PC-9 (cell line): ENCODE data around the gene GAL3ST3. TPM values are rescaled to one million over a fixed set of nuclear protein-coding genes. Genes with fewer than 3 reads are reported as not detected.
A peak's percentile ranks its signal among the peaks of the same experiment; 100 is the strongest.

Experiments
- BruUV-seq: library from RNA; stranded (reverse); fragments of 400-500 nt; replicated peaks from 2 replicates; lab custom pipeline; 2021; lab: Mats Ljungman, UMichigan
- CTCF ChIA-PET: fragments of 300-600 bp; sonication (Branson Sonifier 250); formaldehyde crosslinking; loops from one replicate; lab custom pipeline; 2022; ENCODE audit warnings: antibody characterized with exemption; lab: Charles Lee
- POLR2A ChIA-PET: fragments of 300-600 bp; sonication (Branson Sonifier 250); formaldehyde crosslinking; loops from one replicate; lab custom pipeline; 2022; ENCODE audit warnings: antibody characterized with exemption; ENCODE audit not compliant: unreplicated experiment; lab: Charles Lee
- DNase-seq, 2 experiments: peaks; one replicate each; pipeline versions ENCODE4 v3.0.0 to v3.0.0-alpha.2; 2015 to 2022; ENCODE audit warnings: mixed read lengths in 1 of 2
- H2AFZ ChIP-seq: fragments of 200-600 bp; sonication (generic); 2 replicates; pipeline ENCODE4 v1.8.1; 2017; ENCODE audit warnings: antibody characterized with exemption
- H3F3A ChIP-seq: fragments of 200-600 bp; sonication (generic); 2 replicates; pipeline ENCODE4 v1.8.1; 2017; ENCODE audit warnings: antibody characterized with exemption, mild to moderate bottlenecking, low read depth; ENCODE audit not compliant: insufficient read depth
- H3K27ac ChIP-seq: fragments of 200-600 bp; sonication (generic); 2 replicates; pipeline ENCODE4 v1.6.1; 2016; ENCODE audit warnings: mixed run types
- H3K27me3 ChIP-seq: fragments of 200-600 bp; sonication (generic); 2 replicates; pipeline ENCODE4 v1.6.1; 2016; ENCODE audit warnings: low read depth, mixed run types; ENCODE audit not compliant: insufficient read depth
- H3K36me3 ChIP-seq: fragments of 200-600 bp; sonication (generic); 2 replicates; pipeline ENCODE4 v1.6.1; 2016; ENCODE audit warnings: low read depth, mixed run types
- H3K4me1 ChIP-seq: fragments of 200-600 bp; sonication (generic); replicated peaks from 2 replicates; pipeline ENCODE4 v1.6.1; 2016; ENCODE audit warnings: mixed run types; ENCODE audit not compliant: insufficient read depth
- H3K4me2 ChIP-seq: fragments of 200-600 bp; sonication (generic); 2 replicates; pipeline ENCODE4 v1.6.1; 2017; ENCODE audit warnings: mixed run types
- H3K4me3 ChIP-seq: fragments of 200-600 bp; sonication (generic); 2 replicates; pipeline ENCODE4 v1.6.1; 2016; ENCODE audit warnings: mixed run types
- H3K79me2 ChIP-seq: fragments of 200-600 bp; sonication (generic); 2 replicates; pipeline ENCODE4 v1.6.1; 2017; ENCODE audit warnings: low read depth, mixed run types
- H3K9me2 ChIP-seq: fragments of 200-600 bp; sonication (generic); 2 replicates; pipeline ENCODE4 v1.8.1; 2017; ENCODE audit warnings: mild to moderate bottlenecking; ENCODE audit not compliant: insufficient read depth
- H3K9me3 ChIP-seq: fragments of 200-600 bp; sonication (generic); 2 replicates; pipeline ENCODE4 v1.8.1; 2016; ENCODE audit warnings: low read depth; ENCODE audit not compliant: insufficient read depth
- H4K20me1 ChIP-seq: fragments of 200-600 bp; sonication (generic); 2 replicates; pipeline ENCODE4 v1.8.1; 2017; ENCODE audit not compliant: insufficient read depth
- CTCF ChIP-seq: fragments of 200-600 bp; sonication (generic); conservative IDR thresholded peaks from 2 replicates; pipeline ENCODE4 v1.6.1; 2017; ENCODE audit warnings: mixed run types, antibody characterized with exemption, mild to moderate bottlenecking, moderate library complexity
- EZH2 ChIP-seq: fragments of 200-600 bp; sonication (generic); IDR thresholded peaks from 2 replicates; pipeline ENCODE4 v1.8.0; 2017; ENCODE audit warnings: antibody characterized with exemption, low read depth
- intact Hi-C: fragments of 100-400 bp; cut with micrococcal nuclease; formaldehyde crosslinking; loops from one replicate; pipeline ENCODE4 v1.10.0; 2022; ENCODE audit not compliant: unreplicated experiment
- total RNA-seq: library from RNA; stranded (reverse); gene quantifications from 2 replicates; pipeline ENCODE4 v1.2.3, GENCODE V29; 2021

Gene GAL3ST3
- total RNA-seq, 1 experiment from 2014 or later: not detected

DNA sequence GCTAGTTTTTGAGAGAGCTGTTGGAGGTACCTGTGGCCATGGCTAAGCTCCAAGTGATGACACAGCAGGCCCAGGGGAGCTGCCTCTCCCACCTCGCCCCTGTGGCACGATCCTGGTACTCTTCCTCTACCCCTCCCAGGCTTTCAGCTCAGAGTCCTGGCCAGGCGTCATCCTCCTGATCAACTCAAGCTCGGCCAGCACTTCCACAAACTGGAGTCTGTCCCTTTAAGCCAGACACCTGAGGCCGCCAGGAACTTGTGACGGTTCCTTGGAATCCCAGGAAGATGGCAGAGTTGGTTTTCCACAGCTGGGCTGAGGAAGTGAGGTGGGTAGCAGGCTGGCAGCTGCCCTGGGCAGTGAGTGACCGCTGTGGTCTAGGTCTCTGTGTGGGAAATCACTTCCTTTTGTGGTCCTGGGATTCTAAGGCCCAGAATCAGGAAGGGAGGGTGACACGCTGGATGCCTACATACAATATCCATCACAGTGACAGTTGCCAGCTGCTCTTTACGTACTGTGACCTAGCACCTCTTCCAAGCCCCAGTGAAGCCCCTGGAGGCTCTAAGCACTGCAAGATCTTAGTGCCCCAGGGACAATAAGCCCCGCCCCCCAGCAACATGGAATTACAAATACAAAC is 40.4 kb downstream of the GAL3ST3 start:
- intact Hi-C loops: no loop called here
- Histone ChIP-seq H3K9me3 (no peaks in the 10 kb centered on the region), H3K4me2 (0 out of 2 replicates have a peak overlapping the region, but pooled peaks have one; percentile 18), H3K36me3 (peaks cover 12% of the 10 kb centered on the region; the same call in 1 of the 2 replicates), H2AFZ (no peak overlapping the region), H3K79me2 (peaks cover 14% of the 10 kb centered on the region), H3K4me1 (peaks cover 38% of the 10 kb centered on the region), H4K20me1 (no peaks in the 10 kb centered on the region), H3K4me3 (no peak overlapping the region), H3F3A (peaks cover 71% of the 10 kb centered on the region), H3K27me3 (no peaks in the 10 kb centered on the region), H3K27ac (no peak overlapping the region), H3K9me2 (no peaks in the 10 kb centered on the region)
- POLR2A ChIA-PET: interaction anchor here (0.6 kb wide), 1 partner anchor 338 kb away, joined by 4 read pairs; no protein-coding TSS in a partner anchor
- DNase-seq: peak in 1 of 2 experiments; percentile 57
- TF ChIP-seq CTCF (no peak), EZH2 (no peak)
- BruUV-seq: no TSS peak
- CTCF ChIA-PET: interaction anchor here (0.7 to 1.1 kb wide), 2 partner anchors 14 to 167 kb away, joined by 3 read pairs; no protein-coding TSS in a partner anchor

DNA sequence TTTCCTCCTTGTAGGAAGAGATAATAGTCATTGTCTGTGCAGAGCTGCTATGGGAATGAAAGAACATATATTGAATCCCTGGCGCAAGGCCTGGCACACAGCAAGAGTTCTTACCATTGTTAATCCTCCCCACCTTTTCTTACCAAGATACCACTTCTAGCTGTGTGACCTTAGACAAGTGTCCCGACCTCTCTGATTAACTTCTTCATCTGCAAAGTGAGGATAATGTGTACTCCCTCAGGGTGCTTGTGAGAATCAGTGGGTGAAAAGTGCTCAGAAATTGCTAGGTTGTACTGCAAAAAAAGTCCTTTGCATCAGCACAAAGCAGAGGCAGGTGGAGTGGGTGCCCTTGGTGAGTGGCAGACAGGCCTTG is 40.9 kb downstream of the GAL3ST3 start:
- Histone ChIP-seq H3K9me3 (no peaks in the 10 kb centered on the region), H2AFZ (no peak overlapping the region), H3K4me2 (0 out of 2 replicates have a peak overlapping the region, but pooled peaks have one; percentile 18), H3K79me2 (peaks cover 19% of the 10 kb centered on the region), H3K4me3 (no peak overlapping the region), H3K9me2 (no peaks in the 10 kb centered on the region), H4K20me1 (no peaks in the 10 kb centered on the region), H3K4me1 (peaks cover 38% of the 10 kb centered on the region), H3K27me3 (no peaks in the 10 kb centered on the region), H3K36me3 (peaks cover 12% of the 10 kb centered on the region; the same call in 1 of the 2 replicates), H3F3A (peaks cover 68% of the 10 kb centered on the region), H3K27ac (no peak overlapping the region)
- TF ChIP-seq CTCF (no peak), EZH2 (no peak)
- no peak for DNase-seq
- no TSS peak for BruUV-seq
- ChIA-PET POLR2A (no interaction called here), CTCF (interaction anchor here (1.1 kb wide), 1 partner anchor 14 kb away, joined by 3 read pairs; no protein-coding TSS in a partner anchor)
- intact Hi-C loops: no loop called here

DNA sequence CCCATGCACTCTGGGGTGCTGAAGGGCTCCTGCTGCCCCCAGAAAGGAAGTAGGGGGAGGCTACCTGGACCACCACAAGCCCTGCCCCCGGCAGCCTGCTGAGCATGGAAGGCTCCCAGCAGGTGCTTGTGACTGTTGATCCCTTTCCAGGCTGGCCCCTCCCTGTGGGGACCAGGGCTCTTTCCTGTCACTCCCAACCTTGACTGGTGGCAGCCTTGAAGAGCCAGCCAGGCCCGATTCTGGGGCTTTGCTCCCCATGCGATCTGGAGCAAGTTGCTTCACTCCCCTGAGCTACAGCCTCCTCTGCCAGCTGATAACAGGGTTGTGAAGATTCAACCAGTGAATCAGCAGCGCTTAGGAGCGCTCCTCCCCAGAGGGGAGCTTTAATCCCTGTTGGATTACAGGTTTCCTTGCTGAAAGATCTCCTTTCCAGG is 41.7 kb downstream of the GAL3ST3 start:
- no peak overlapping the region for H3K4me2 ChIP-seq
- intact Hi-C loops: no loop called here
- peaks cover 32% of the 10 kb centered on the region for H3K4me1 ChIP-seq

More for the DNA sequence above, 41.7 kb downstream of the GAL3ST3 start:
- peak in 1 of 2 experiments; percentile 36 for DNase-seq
- Histone ChIP-seq H3F3A (peaks cover 70% of the 10 kb centered on the region), H3K27ac (no peak overlapping the region), H3K79me2 (peaks cover 22% of the 10 kb centered on the region), H2AFZ (no peak overlapping the region), H3K36me3 (peaks cover 12% of the 10 kb centered on the region; the same call in 1 of the 2 replicates), H3K4me3 (no peak overlapping the region), H3K9me2 (no peaks in the 10 kb centered on the region), H4K20me1 (no peaks in the 10 kb centered on the region), H3K9me3 (no peaks in the 10 kb centered on the region), H3K27me3 (no peaks in the 10 kb centered on the region)
- BruUV-seq: no TSS peak
- ChIA-PET POLR2A (interaction anchor here (0.6 kb wide), 1 partner anchor 117 kb away, joined by 3 read pairs; the partner anchor contains the start of gene CCDC85B), CTCF (no interaction called here)
- TF ChIP-seq CTCF: no peak
- no peak for TF ChIP-seq EZH2
